IPS DF 6.9 (cell line): ENCODE results near the gene TSPAN16.

ENCODE experiments used
- DNase-seq: peaks from one replicate; pipeline ENCODE4 v3.0.0-alpha.2; 2013; ENCODE audit warnings: low read depth, low spot score
- H3K27ac ChIP-seq: one replicate; pipeline ENCODE4 v1.5.1; 2013; ENCODE audit warnings: low read length, control low read depth
- H3K27me3 ChIP-seq: 2 replicates; pipeline ENCODE4 v1.6.1; 2013; ENCODE audit warnings: mild to moderate bottlenecking, low read length; ENCODE audit not compliant: control insufficient read depth, insufficient read depth
- H3K36me3 ChIP-seq: 2 replicates; pipeline ENCODE4 v1.6.1; 2013; ENCODE audit warnings: low read length; ENCODE audit not compliant: control insufficient read depth, insufficient read depth
- H3K4me1 ChIP-seq: 2 replicates; pipeline ENCODE4 v1.6.1; 2013; ENCODE audit warnings: low read length; ENCODE audit not compliant: control insufficient read depth, insufficient read depth
- H3K4me3 ChIP-seq: 2 replicates; pipeline ENCODE4 v1.5.1; 2013; ENCODE audit warnings: mild to moderate bottlenecking, low read length
- H3K9me3 ChIP-seq: 2 replicates; pipeline ENCODE4 v1.6.1; 2013; ENCODE audit warnings: low read length, inconsistent platforms; ENCODE audit not compliant: control insufficient read depth, insufficient read depth
- WGBS: extraction: QIAGEN DNeasy Blood & Tissue Kit; methylation state at CpG from one replicate; pipeline ENCODE4 v1.1.7; 2013; ENCODE audit warnings: mixed read lengths, missing lambda C conversion rate; ENCODE audit not compliant: insufficient read length, insufficient coverage; 5-methylcytosine and 5-hydroxymethylcytosine counted together

TSPAN16 gene

DNA sequence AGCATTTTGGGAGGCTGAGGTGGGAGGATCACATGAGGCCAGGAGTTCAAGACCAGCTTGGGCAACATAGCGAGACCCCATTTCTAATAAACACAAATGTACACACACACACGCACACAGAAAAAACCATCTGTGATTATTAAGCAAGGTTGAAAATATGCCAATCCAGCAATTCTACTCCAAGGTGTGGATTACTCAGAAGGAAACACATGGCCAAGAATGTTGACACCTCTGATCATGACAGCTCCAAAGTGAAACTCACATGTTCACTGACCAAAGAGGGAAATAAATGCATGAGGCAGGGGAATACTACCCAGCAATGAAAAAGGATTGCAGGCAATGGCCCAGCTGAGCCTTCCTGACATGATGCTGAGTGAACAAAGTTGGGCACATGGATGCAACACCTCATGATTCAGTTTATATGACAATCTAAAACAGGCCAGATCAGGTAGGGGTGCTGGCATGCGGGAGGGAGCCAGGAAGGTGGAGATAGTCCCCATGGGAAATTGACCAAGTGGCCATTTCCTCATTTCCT lies 38.0 kb upstream of the TSPAN16 start:
- peaks cover 3% of the 10 kb centered on the region; the same call in 1 of the 2 replicates for H3K36me3 ChIP-seq
- no peak for DNase-seq
- WGBS, result no CpG with 5 or more reads among the region's 3 CpGs
- no peak overlapping the region for H3K27ac ChIP-seq
- H3K4me3 ChIP-seq, result no peak overlapping the region
- no peaks in the 10 kb centered on the region for H3K4me1 ChIP-seq
- no peaks in the 10 kb centered on the region for H3K9me3 ChIP-seq
- no peaks in the 10 kb centered on the region for H3K27me3 ChIP-seq

- Histone ChIP-seq H3K36me3 (no peaks in the 10 kb centered on the region), H3K27ac (no peak overlapping the region), H3K27me3 (no peaks in the 10 kb centered on the region), H3K4me3 (no peak overlapping the region), H3K9me3 (no peaks in the 10 kb centered on the region), H3K4me1 (peaks cover 2% of the 10 kb centered on the region; the same call in 1 of the 2 replicates)
- no peak for DNase-seq
- no CpG with 5 or more reads among the region's 5 CpGs for WGBS
Observed at GRCh38 chr19:11260996-11261395, 35.0 kb upstream of the TSPAN16 start.

DNA sequence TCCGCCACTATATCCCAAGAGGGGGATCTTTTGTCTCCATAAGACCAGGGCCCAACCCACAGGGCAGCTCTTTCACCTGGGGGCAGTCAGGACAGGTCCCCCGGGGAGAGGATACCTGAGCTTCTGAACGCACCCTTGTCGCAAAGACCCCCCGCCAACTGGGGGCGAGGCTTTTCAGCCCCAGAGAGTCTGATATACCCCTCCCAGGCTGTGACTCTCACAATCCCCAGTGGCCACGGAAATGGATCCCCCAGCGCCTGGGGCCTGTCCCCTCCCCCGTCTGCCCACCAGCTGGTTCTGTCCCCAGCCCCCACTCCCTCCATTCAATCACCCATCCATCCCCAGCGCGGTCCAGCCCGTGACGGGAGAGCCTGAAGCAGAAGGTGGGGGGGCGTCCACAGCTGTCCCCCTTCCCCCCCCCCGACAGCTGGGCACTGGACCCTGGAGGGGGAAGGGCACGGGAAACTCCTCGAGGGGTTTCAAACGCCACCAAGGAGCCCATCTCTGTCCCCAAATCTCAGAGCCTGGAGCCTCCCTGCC lies 34.5 kb upstream of the TSPAN16 start:
- Histone ChIP-seq H3K27me3 (no peaks in the 10 kb centered on the region), H3K36me3 (no peaks in the 10 kb centered on the region), H3K27ac (no peak overlapping the region), H3K9me3 (no peaks in the 10 kb centered on the region), H3K4me3 (peak overlapping the region; percentile 61; the same call in 1 of the 2 replicates), H3K4me1 (peaks cover 2% of the 10 kb centered on the region; the same call in 1 of the 2 replicates)
- WGBS, result no CpG with 5 or more reads among the region's 18 CpGs
- DNase-seq, result no peak

DNA sequence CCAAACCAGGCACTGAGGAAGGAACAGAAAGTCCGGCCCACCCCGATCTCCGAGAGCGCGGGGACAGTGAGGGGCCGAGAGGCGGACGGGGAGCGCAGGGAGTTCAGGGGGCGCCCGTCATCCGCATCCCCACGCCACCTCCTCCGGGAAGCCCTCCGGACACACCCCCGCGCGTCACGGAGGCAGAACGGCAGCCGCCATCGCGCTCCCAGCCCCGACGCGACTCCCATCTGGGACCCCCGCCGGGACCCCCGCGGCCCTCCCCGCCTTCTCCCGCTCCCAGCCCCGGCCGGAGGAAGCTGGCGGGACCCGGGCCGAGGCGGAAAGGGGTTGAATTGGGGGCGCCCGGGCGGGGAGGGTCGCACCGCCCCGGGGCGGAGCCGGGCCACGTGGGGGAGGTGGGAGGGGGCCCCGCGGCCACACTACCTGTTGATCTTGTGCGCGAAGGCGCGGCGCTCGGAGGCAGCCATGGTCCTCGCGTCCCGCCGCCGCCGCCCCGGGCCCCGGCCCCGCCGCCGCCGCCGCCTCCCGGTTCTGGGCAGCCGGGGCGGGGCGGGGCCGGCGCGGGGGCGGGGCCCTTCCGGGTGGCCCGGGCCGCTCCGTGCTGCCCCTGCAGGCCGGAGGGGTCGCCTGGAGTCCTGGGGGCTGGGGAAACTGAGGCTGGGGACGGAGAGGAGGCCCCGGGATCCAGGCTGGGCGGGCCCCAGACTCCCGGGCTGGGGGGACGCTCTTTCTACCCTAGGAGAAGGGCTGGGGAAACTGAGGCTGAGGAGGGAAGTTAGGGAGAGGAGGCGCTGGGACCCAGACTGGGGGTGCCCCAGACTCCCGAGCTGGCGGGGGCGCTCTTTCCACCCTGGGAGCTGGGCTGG lies 33.8 kb upstream of the TSPAN16 start, which contains the start of gene DOCK6:
DOCK6 (minus strand) TSS at position 554 of the 869 bp plus-strand sequence; CDS start at position 470, 84 bp downstream.
- Histone ChIP-seq H3K27me3 (no peaks in the 10 kb centered on the region), H3K36me3 (no peaks in the 10 kb centered on the region), H3K4me3 (peak within 1 kb of the TSS; percentile 61), H3K4me1 (peaks cover 2% of the 10 kb centered on the region; the same call in 1 of the 2 replicates), H3K27ac (no peak within 1 kb of the TSS), H3K9me3 (no peaks in the 10 kb centered on the region)
- DNase-seq, result no peak
- WGBS, result no CpG with 5 or more reads among the region's 91 CpGs

DNA sequence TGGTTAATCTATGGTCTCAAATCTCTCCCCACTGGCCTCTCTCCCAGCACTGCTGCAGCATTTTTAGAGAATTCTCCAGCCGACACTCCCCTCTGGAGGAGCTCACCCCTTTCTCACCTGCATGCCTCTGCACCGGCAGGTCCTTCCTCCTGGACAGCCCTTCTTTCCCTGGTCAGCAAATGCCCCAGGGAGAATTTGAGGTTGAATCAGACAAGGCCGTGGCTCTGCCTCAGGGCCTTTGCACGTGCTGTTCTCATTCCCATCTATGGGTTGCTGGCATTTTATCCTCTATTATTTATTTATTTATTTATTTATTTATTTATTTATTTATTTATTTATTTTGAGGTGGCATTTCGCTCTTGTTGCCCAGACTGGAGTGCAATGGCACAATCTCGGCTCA lies 32.2 kb upstream of the TSPAN16 start:
- Histone ChIP-seq H3K36me3 (no peaks in the 10 kb centered on the region), H3K27me3 (no peaks in the 10 kb centered on the region), H3K9me3 (no peaks in the 10 kb centered on the region), H3K4me1 (peaks cover 2% of the 10 kb centered on the region; the same call in 1 of the 2 replicates), H3K27ac (no peak overlapping the region), H3K4me3 (no peak overlapping the region)
- DNase-seq, result no peak
- no CpG with 5 or more reads among the region's 6 CpGs for WGBS

DNA sequence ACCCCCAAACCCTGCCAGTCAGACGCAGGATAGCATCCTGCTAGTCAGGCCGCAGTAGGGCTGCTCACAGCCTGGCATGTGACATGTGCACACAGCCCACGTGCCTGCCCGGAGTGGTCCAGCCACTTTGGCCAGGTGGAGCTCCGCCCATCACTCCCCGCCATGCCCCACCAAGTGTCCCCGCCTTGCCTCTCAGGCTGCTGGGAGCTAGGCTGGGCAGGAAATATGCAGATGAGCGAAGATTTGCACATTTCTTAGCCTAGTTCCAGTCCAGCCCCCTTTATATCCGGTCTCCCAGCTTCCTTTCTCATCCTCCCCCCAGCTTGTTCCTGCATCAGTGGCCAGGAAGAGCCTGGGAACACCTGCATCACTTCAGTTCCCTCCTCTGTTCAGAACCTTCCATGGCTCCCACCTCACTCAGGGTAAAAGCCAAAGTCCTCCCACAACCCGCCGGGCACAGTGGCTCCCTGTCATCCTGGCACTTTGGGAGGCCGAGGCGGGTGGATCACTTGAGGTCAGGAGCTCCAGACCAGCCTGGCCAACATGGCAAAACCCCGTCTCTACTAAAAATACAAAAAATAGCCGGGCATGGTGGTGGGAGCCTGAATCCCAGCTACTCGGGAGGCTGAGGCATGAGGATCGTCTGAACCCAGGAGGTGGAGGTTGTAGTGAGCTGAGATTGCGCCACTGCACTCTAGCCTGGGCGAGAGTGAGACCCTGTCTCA lies 31.3 kb upstream of the TSPAN16 start:
- DNase-seq, result no peak
- H3K9me3 ChIP-seq, result no peaks in the 10 kb centered on the region
- H3K27me3 ChIP-seq, result no peaks in the 10 kb centered on the region
- no CpG with 5 or more reads among the region's 19 CpGs for WGBS
- no peak overlapping the region for H3K4me3 ChIP-seq
- no peak overlapping the region for H3K27ac ChIP-seq
- H3K36me3 ChIP-seq, result no peaks in the 10 kb centered on the region
- peaks cover 2% of the 10 kb centered on the region; the same call in 1 of the 2 replicates for H3K4me1 ChIP-seq

DNA sequence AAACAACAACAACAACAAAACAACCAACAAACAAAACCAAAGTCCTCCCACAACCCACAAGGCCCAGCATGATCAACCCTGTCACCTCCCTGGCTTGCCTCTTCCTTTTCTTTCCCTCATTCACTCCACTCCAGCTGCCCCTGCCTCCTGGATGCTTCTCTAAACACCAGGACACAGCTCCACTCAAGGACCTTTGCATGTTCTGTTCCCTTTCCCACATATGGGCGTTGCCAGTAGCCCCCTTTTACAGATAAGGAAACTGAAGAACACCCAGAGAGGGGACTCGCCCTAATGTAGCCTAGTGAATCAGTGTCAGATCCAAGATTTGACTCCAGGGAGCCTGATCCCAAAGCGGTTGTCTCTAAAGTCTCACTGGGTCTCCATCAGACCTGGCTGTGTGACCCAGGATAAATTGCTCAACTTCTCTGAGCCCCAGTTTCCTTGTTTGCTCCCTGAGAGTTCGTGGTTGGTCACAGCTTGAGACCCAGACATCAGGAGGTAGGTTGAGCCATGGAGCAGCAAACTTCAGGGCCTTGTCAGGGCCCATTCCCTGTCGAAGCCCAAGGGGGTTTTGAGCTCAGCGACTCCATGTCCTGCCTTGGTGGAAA lies 30.7 kb upstream of the TSPAN16 start:
- DNase-seq, result no peak
- no CpG with 5 or more reads among the region's 6 CpGs for WGBS
- H3K36me3 ChIP-seq, result no peaks in the 10 kb centered on the region
- H3K27ac ChIP-seq, result no peak overlapping the region
- peaks cover 2% of the 10 kb centered on the region; the same call in 1 of the 2 replicates for H3K4me1 ChIP-seq
- H3K4me3 ChIP-seq, result no peak overlapping the region
- no peaks in the 10 kb centered on the region for H3K27me3 ChIP-seq
- no peaks in the 10 kb centered on the region for H3K9me3 ChIP-seq

- no peak overlapping the region for H3K27ac ChIP-seq
- H3K27me3 ChIP-seq, result no peaks in the 10 kb centered on the region
- no peaks in the 10 kb centered on the region for H3K36me3 ChIP-seq
- no peak overlapping the region for H3K4me3 ChIP-seq
- H3K4me1 ChIP-seq, result peaks cover 2% of the 10 kb centered on the region; the same call in 1 of the 2 replicates
- H3K9me3 ChIP-seq, result no peaks in the 10 kb centered on the region
- DNase-seq, result no peak
- no CpG with 5 or more reads among the region's 11 CpGs for WGBS
Observed at GRCh38 chr19:11265785-11266236, 30.1 kb upstream of the TSPAN16 start.

- Histone ChIP-seq H3K27me3 (no peaks in the 10 kb centered on the region), H3K4me3 (no peak overlapping the region), H3K4me1 (peaks cover 2% of the 10 kb centered on the region; the same call in 1 of the 2 replicates), H3K36me3 (no peaks in the 10 kb centered on the region), H3K9me3 (no peaks in the 10 kb centered on the region), H3K27ac (no peak overlapping the region)
- no CpG with 5 or more reads among the region's 10 CpGs for WGBS
- no peak for DNase-seq
Observed at GRCh38 chr19:11267316-11268085, 28.5 kb upstream of the TSPAN16 start.
